AG04450 (cell line): ENCODE data around the gene NEO1. TPM values are rescaled to one million over a fixed set of nuclear protein-coding genes. Genes with fewer than 3 reads are reported as not detected.

Experiments used
- CTCF ChIA-PET: fragments of 300-600, 350-600 bp; formaldehyde crosslinking; extraction: SDS; loops from one replicate; lab custom pipeline; 2022; ENCODE audit warnings: antibody characterized with exemption, inconsistent platforms; lab: Charles Lee
- POLR2A ChIA-PET: fragments of 350-600 bp; formaldehyde crosslinking; extraction: SDS; loops from one replicate; lab custom pipeline; 2021; ENCODE audit warnings: antibody characterized with exemption, inconsistent platforms; lab: Yijun Ruan, JAX
- DNase-seq: peaks from one replicate; pipeline ENCODE4 v3.0.0-alpha.2; 2011; ENCODE audit warnings: low read depth, low spot score
- H3K27ac ChIP-seq: one replicate; pipeline ENCODE4 v1.5.1; 2012; ENCODE audit warnings: low read depth, low read length, control low read depth
- H3K27me3 ChIP-seq: one replicate; pipeline ENCODE4 v1.6.0; 2012; ENCODE audit warnings: low read length; ENCODE audit not compliant: control insufficient read depth, insufficient read depth
- H3K4me3 ChIP-seq: 2 replicates; pipeline ENCODE4 v1.5.1; 2011; ENCODE audit warnings: mild to moderate bottlenecking, low read depth, low read length, control low read depth
- H3K9me3 ChIP-seq: 2 replicates; pipeline ENCODE4 v1.5.1; 2012; ENCODE audit warnings: low read length; ENCODE audit not compliant: control insufficient read depth, insufficient read depth
- polyA plus RNA-seq: library from polyadenylated mRNA; depleted of rRNA; stranded (reverse); fragments of >200 nt; gene quantifications from 2 replicates; pipeline ENCODE4 v1.2.3, GENCODE V29; 2011
- TF ChIP-seq, protein P1 (sequence below): IDR thresholded peaks from 2 replicates; pipeline ENCODE4 v1.5.1; 2011; ENCODE audit warnings: low read depth, low read length, control low read depth, inconsistent platforms

NEO1 gene
- polyA plus RNA-seq, 1 experiment: 3.5 TPM

DNA sequence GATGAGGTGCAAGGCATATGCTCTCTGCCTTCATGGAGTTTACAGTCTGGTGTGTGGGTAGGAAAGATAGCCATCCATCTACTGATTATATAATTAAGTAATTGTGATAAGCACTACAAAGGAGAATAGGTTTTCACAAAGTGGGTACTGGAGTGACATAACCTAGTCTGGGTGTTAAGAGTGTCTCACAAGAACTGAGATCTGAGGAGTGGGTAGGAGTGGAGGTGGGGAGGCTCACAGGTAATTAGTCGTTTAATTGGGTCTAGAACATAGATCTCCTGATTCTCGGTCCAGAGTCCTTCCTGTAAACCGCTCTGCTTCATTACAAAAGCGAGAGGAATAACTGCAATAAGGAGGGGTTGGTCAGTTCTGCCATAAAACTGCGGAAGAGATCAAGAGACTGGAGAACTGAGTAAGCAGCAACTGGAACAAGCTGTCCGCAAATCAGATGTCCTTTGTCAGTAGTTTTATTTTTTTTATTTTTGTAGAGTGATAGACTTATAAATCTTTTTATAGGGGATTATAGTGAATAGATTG, 2.2 kb downstream of the NEO1 start:
- CTCF ChIA-PET: no interaction called here

DNA sequence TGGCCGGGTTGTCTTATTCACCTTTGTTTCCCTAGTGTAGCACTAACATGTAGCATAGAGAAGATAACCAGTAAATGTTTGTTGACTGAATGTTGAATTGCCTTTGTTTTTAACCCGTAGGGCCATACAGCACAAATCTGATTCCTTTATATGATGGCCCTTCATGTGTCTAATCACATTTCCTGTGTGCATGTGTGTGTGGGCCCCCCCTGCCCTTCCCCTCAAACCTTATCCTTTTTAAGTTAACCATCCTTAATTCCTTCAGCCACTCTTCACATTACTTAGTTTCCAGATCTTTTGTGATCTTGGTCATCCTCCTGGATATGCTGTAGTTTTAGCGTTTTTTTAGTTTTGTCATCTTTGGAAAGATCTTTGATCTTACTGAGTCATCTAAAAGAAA, 4.2 kb downstream of the NEO1 start:
- ChIA-PET CTCF (interaction anchor here (0.7 kb wide), 1 partner anchor 284 kb away, joined by 3 read pairs; no protein-coding TSS in a partner anchor), POLR2A (no interaction called here)
- TF ChIP-seq, protein P1, sequence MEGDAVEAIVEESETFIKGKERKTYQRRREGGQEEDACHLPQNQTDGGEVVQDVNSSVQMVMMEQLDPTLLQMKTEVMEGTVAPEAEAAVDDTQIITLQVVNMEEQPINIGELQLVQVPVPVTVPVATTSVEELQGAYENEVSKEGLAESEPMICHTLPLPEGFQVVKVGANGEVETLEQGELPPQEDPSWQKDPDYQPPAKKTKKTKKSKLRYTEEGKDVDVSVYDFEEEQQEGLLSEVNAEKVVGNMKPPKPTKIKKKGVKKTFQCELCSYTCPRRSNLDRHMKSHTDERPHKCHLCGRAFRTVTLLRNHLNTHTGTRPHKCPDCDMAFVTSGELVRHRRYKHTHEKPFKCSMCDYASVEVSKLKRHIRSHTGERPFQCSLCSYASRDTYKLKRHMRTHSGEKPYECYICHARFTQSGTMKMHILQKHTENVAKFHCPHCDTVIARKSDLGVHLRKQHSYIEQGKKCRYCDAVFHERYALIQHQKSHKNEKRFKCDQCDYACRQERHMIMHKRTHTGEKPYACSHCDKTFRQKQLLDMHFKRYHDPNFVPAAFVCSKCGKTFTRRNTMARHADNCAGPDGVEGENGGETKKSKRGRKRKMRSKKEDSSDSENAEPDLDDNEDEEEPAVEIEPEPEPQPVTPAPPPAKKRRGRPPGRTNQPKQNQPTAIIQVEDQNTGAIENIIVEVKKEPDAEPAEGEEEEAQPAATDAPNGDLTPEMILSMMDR: no peak

More for the DNA sequence above, 2.2 kb downstream of the NEO1 start:
- H3K27me3 ChIP-seq: peaks cover 32% of the 10 kb centered on the region
- TF ChIP-seq, protein P1: no peak
- H3K9me3 ChIP-seq: no peaks in the 10 kb centered on the region
- H3K27ac ChIP-seq: no peak overlapping the region
- DNase-seq: no peak
- no peak overlapping the region for H3K4me3 ChIP-seq
- POLR2A ChIA-PET: no interaction called here

DNA sequence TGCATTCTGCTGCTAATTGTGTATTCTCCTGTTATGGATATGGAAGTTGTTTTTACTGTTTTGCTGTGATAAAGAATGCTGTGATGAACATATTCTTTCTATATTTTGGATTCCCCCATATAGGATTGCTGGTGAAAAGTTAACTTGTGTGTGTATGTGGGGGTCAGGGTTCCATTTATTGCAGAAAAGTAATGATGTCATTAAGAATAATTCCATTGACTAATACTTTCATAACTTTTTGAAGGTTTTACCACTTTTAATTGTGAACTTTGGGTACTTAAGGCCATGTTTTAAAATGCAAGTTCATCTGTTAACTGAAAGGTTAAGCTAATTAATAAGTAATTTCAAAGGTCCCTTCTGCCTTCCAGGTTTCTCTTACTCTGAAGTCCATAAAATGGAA, 6.2 kb downstream of the NEO1 start:
- CTCF ChIA-PET: interaction anchor here (0.7 kb wide), 1 partner anchor 274 kb away, joined by 3 read pairs; no protein-coding TSS in a partner anchor
- Histone ChIP-seq H3K27me3 (peaks cover 24% of the 10 kb centered on the region), H3K27ac (no peak overlapping the region), H3K9me3 (no peaks in the 10 kb centered on the region), H3K4me3 (no peak overlapping the region)
- TF ChIP-seq, protein P1: no peak
- DNase-seq: no peak
- POLR2A ChIA-PET: no interaction called here

More for the DNA sequence above, 4.2 kb downstream of the NEO1 start:
- no peak overlapping the region for H3K4me3 ChIP-seq
- H3K27ac ChIP-seq: no peak overlapping the region
- no peak for DNase-seq
- peaks cover 32% of the 10 kb centered on the region for H3K27me3 ChIP-seq
- H3K9me3 ChIP-seq: no peaks in the 10 kb centered on the region

DNA sequence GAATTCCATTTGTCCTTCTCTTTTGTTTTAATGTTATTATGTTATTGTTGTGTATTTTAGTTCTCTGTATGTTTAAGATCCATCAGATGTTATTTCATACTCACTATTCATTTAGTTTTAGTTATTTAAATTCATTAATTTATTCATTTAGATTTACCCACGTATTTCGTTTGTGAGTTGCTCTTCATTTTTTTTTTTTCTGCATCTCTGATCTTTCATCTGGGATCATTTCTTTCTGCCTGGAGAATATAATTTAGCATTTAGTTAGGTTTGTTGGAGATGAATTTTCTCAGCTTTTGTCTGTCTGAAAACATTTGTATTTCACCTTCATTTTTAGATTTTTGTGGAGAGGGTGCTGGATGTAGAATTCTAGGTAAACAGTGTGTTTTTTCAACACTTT, 12.9 kb downstream of the NEO1 start:
- ChIA-PET POLR2A (no interaction called here), CTCF (interaction anchor here (1.3 kb wide), 1 partner anchor 17 kb away, joined by 3 read pairs; no protein-coding TSS in a partner anchor)
- H3K27me3 ChIP-seq: no peaks in the 10 kb centered on the region
- DNase-seq: no peak
- TF ChIP-seq, protein P1: no peak
- H3K4me3 ChIP-seq: no peak overlapping the region
- H3K9me3 ChIP-seq: no peaks in the 10 kb centered on the region
- no peak overlapping the region for H3K27ac ChIP-seq

DNA sequence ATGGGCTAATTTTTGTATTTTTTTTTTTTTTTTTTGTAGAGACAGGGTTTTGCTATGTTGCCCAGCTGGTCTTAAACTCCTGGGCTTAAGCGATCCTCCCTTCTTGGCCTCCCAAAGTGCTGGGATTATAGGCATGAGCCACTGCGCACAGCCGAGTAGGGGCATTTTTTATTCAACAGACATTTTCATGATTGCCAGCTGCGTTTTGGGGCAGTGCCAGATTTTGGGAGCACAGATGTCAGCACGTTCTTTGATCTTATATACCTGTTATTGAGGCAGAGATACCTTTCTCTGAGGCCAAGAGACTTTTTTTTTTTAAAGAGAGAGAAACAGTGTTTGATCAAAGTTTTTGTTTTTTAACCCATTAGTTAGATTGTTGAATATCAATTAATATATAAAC, 16.8 kb downstream of the NEO1 start:
- DNase-seq: no peak
- Histone ChIP-seq H3K4me3 (no peak overlapping the region), H3K27ac (no peak overlapping the region), H3K9me3 (no peaks in the 10 kb centered on the region), H3K27me3 (no peaks in the 10 kb centered on the region)
- ChIA-PET POLR2A (no interaction called here), CTCF (interaction anchor here (0.7 to 2.2 kb wide), 2 partner anchors 12 to 42 kb away, joined by 3 to 7 read pairs; no protein-coding TSS in a partner anchor)
- TF ChIP-seq, protein P1: no peak
